ENCODE measurements around the gene CYS1. TPM values are rescaled to one million over a fixed set of nuclear protein-coding genes. Genes with fewer than 3 reads are reported as not detected.

Gene CYS1
- total and polyA plus RNA-seq, 2 of the 13 experiments (the other 11 are each of a cell fraction or from before 2014, with no cell fraction given), result 0.04 TPM; not detected in 1

DNA sequence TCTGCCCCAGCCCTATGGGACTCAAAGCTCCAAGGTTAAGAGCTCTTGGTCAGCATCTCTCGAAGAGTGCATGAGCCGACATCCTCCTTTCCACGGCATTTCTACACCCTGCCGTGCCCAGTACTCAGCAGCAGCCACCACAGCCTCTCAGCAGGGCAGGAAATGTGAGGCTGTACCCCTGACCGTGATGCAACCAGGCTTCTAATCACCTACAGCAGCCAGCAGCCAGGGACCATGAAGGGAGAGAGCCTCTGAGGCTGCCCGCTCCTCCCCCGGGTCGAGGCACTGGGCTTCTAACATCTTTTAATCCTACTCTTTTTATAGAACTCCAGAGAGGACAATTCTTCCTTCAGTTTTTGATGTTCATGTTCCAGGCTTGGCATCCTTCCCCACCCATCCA, 6.5 kb downstream of the CYS1 start:
- FAIRE-seq (no peak), DNase-seq (ENCODE audit: low spot score) (no peak), ATAC-seq (no peak)
- no peak overlapping the region for H3K4me3 ChIP-seq (replicated peaks in 1 of 3; ENCODE audit: insufficient read depth in 1 of 3, low read depth in 2 of 3, low read length in 3 of 3)
- H2AFZ ChIP-seq (ENCODE audit: low read length), result no peak overlapping the region
- H3K27me3 ChIP-seq (ENCODE audit: control insufficient read depth in 1 of 2, insufficient read depth in 2 of 2, low read length in 2 of 2), result peaks cover 8 to 65% of the 10 kb centered on the region in 2 experiments; a peak in 4 of 5 replicates
- ChIA-PET POLR2A (interaction anchor here (2.1 kb wide), 1 partner anchor 24 kb away, joined by 15 read pairs; no protein-coding TSS in a partner anchor), CTCF (ENCODE audit: low intra/inter-chr PET ratio, low total read pairs) (interaction anchor here (2.3 kb wide), 1 partner anchor 23 kb away, joined by 32 read pairs; no protein-coding TSS in a partner anchor)
- no peak overlapping the region for H3K9ac ChIP-seq (ENCODE audit: insufficient read depth, low read depth, low read length)
- WGBS (ENCODE audit: low lambda C conversion rate), result 41% methylated on average over 8 of the region's 8 CpGs
- intact Hi-C loops (cut with micrococcal nuclease; ENCODE audit: unreplicated experiment) (no loop called here), in situ Hi-C loops (cut with HindIII; ENCODE audit: extremely low pct_ligation_motif_present, low pct_unique_long_range_greater_than_20kb) (loop anchor here (5.0 kb wide), 1 partner anchor 364 kb away; no protein-coding TSS in a partner anchor)
- no peaks in the 10 kb centered on the region for H3K79me2 ChIP-seq (ENCODE audit: insufficient read depth, low read length)
- no peaks in the 10 kb centered on the region for H4K20me1 ChIP-seq (ENCODE audit: insufficient read depth, low read length)
- no peak overlapping the region for H3K4me2 ChIP-seq (ENCODE audit: low read depth, low read length)
- peaks cover 13% of the 10 kb centered on the region for H3K4me1 ChIP-seq (ENCODE audit: insufficient read depth, low read length)
- BruUV-seq (replicated peaks), result no TSS peak
- no peaks in the 10 kb centered on the region for H3K36me3 ChIP-seq (replicated peaks in 1 of 2; ENCODE audit: control insufficient read depth in 1 of 2, insufficient read depth in 2 of 2, low read length in 2 of 2)
- H3K9me3 ChIP-seq (ENCODE audit: low read length), result no peaks in the 10 kb centered on the region
- H3K27ac ChIP-seq (ENCODE audit: extremely low read length, insufficient read depth, low read length), result no peak overlapping the region
- TF ChIP-seq, protein P1, sequence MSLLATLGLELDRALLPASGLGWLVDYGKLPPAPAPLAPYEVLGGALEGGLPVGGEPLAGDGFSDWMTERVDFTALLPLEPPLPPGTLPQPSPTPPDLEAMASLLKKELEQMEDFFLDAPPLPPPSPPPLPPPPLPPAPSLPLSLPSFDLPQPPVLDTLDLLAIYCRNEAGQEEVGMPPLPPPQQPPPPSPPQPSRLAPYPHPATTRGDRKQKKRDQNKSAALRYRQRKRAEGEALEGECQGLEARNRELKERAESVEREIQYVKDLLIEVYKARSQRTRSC (CRISPR knock-in tag; IDR thresholded peaks at IDR 0.05; ENCODE audit: low read depth), result no peak
- TF ChIP-seq, protein P2, sequence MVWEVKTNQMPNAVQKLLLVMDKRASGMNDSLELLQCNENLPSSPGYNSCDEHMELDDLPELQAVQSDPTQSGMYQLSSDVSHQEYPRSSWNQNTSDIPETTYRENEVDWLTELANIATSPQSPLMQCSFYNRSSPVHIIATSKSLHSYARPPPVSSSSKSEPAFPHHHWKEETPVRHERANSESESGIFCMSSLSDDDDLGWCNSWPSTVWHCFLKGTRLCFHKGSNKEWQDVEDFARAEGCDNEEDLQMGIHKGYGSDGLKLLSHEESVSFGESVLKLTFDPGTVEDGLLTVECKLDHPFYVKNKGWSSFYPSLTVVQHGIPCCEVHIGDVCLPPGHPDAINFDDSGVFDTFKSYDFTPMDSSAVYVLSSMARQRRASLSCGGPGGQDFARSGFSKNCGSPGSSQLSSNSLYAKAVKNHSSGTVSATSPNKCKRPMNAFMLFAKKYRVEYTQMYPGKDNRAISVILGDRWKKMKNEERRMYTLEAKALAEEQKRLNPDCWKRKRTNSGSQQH (CRISPR knock-in tag; IDR thresholded peaks at IDR 0.05; ENCODE audit: low read depth), result no peak
- TF ChIP-seq HNRNPUL1 (IDR thresholded peaks at IDR 0.05; ENCODE audit: low read depth, low read length), result no peak
- no peak for TF ChIP-seq NKX3-1 (CRISPR knock-in tag; IDR thresholded peaks at IDR 0.05)
- TF ChIP-seq MAFF (IDR thresholded peaks at IDR 0.05; ENCODE audit: low read depth, low read length), result no peak
- TF ChIP-seq, protein P3, sequence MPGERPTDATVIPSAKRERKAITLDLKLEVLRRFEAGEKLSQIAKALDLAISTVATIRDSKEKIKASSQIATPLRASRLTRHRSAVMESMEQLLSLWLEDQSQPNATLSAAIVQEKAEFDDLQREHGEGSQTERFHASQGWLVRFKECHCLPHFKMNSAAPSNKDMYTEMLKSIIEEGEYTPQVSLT (CRISPR knock-in tag; IDR thresholded peaks at IDR 0.05; ENCODE audit: borderline replicate concordance, low read depth), result no peak
- TF ChIP-seq, protein P4, sequence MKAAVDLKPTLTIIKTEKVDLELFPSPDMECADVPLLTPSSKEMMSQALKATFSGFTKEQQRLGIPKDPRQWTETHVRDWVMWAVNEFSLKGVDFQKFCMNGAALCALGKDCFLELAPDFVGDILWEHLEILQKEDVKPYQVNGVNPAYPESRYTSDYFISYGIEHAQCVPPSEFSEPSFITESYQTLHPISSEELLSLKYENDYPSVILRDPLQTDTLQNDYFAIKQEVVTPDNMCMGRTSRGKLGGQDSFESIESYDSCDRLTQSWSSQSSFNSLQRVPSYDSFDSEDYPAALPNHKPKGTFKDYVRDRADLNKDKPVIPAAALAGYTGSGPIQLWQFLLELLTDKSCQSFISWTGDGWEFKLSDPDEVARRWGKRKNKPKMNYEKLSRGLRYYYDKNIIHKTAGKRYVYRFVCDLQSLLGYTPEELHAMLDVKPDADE (CRISPR knock-in tag; IDR thresholded peaks at IDR 0.05), result no peak
- TF ChIP-seq ZNF75D (CRISPR knock-in tag; IDR thresholded peaks at IDR 0.05; ENCODE audit: borderline replicate concordance), result no peak
- no peak for TF ChIP-seq ZNF256 (CRISPR knock-in tag; conservative IDR thresholded peaks at IDR 0.05)
- no peak for TF ChIP-seq ZNF772 (CRISPR knock-in tag; IDR thresholded peaks at IDR 0.05)
- TF ChIP-seq, protein P5, sequence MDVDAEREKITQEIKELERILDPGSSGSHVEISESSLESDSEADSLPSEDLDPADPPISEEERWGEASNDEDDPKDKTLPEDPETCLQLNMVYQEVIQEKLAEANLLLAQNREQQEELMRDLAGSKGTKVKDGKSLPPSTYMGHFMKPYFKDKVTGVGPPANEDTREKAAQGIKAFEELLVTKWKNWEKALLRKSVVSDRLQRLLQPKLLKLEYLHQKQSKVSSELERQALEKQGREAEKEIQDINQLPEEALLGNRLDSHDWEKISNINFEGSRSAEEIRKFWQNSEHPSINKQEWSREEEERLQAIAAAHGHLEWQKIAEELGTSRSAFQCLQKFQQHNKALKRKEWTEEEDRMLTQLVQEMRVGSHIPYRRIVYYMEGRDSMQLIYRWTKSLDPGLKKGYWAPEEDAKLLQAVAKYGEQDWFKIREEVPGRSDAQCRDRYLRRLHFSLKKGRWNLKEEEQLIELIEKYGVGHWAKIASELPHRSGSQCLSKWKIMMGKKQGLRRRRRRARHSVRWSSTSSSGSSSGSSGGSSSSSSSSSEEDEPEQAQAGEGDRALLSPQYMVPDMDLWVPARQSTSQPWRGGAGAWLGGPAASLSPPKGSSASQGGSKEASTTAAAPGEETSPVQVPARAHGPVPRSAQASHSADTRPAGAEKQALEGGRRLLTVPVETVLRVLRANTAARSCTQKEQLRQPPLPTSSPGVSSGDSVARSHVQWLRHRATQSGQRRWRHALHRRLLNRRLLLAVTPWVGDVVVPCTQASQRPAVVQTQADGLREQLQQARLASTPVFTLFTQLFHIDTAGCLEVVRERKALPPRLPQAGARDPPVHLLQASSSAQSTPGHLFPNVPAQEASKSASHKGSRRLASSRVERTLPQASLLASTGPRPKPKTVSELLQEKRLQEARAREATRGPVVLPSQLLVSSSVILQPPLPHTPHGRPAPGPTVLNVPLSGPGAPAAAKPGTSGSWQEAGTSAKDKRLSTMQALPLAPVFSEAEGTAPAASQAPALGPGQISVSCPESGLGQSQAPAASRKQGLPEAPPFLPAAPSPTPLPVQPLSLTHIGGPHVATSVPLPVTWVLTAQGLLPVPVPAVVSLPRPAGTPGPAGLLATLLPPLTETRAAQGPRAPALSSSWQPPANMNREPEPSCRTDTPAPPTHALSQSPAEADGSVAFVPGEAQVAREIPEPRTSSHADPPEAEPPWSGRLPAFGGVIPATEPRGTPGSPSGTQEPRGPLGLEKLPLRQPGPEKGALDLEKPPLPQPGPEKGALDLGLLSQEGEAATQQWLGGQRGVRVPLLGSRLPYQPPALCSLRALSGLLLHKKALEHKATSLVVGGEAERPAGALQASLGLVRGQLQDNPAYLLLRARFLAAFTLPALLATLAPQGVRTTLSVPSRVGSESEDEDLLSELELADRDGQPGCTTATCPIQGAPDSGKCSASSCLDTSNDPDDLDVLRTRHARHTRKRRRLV (CRISPR knock-in tag; IDR thresholded peaks at IDR 0.05), result no peak
- TF ChIP-seq ZNF556 (CRISPR knock-in tag; IDR thresholded peaks at IDR 0.05; ENCODE audit: borderline replicate concordance), result no peak
- no peak for TF ChIP-seq NFIC (IDR thresholded peaks at IDR 0.05; ENCODE audit: low read length)
- TF ChIP-seq JUNB (CRISPR knock-in tag; IDR thresholded peaks at IDR 0.05; ENCODE audit: borderline replicate concordance), result no peak
- no peak for TF ChIP-seq ZNF598 (CRISPR knock-in tag; IDR thresholded peaks at IDR 0.05; ENCODE audit: borderline replicate concordance)
- TF ChIP-seq MTF2 (CRISPR knock-in tag; IDR thresholded peaks at IDR 0.05; ENCODE audit: borderline replicate concordance), result no peak

Data from HepG2 (cell line).